HG03159 (cell line): ENCODE measurements around the gene SFRP2.

Source experiments
- ATAC-seq: cut with Tn5 transposase; IDR thresholded peaks from one replicate; pipeline ENCODE4 v1.9.1; 2021; ENCODE audit warnings: mild to moderate bottlenecking, moderate library complexity; ENCODE audit not compliant: unreplicated experiment

The SFRP2 gene

GRCh38 chr4:153788413-153789276, at the start of gene SFRP2:
Gene SFRP2, minus strand, starts transcription at chr4:153789083. Its CDS starts 248 bp downstream, at chr4:153788835.
- ATAC-seq = no peak

DNA sequence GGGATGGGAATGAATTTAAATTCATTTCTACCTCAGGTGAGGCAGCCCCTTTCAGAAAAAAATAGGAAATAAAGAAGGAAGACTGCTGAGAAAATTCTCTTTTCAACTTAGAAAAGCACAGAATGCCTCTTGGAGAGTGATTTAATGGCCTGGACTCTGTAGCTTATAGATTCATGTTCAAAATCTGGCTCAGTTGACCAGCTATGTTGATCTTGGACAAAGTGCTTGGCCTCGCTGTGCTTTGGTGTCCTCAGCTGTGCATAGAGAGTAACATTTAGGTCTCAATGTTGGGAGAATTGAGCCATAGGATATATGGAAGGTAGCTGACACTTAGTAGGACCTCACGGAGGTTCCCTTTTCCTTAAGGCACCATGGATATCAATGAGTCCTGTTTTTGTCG, 49.7 kb upstream of the SFRP2 start:
- no peak for ATAC-seq

DNA sequence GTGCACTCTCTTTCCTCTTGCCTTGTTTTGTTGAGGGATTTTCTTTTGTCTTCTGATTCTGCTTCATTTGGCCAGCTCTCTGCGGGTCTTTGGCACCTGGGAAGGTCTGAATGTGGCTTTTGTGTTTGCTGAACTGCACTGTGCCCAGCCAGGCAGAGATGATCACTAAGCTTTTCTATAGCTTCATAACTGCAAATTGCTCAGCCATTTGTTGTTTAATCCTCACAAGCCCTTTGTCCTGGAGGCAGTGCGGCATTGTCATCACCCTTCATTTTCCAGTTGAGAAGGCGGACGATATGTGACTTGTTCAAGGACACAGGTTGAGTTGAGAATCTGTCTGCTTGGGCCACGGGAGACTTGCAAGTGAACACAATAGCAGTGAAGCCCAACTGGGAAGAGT, 46.0 kb upstream of the SFRP2 start:
- ATAC-seq = no peak

- no peak for ATAC-seq
These were observed 43.9 kb upstream of the SFRP2 start for GRCh38 chr4:153832720-153833287.

GRCh38 chr4:153832054-153832453, 43.2 kb upstream of the SFRP2 start:
- ATAC-seq = no peak

DNA sequence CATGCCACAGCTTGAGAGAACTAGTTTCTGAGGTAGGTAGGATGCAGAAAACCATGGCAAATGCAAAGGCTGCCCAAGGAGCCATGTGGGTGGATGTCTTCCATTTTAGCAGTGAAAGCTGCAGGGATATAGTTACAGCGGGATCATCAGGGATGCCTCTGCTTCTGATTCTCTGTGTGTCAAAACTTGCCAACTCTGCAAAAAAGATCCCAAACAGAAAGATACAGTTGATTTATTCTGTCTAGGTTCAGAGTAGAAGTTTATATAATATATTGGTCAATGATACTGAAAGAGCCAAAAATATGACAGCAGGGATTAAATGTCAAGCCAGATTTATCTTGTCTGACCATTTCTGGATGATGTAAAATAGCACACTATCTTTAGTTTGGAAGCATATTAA, 42.4 kb upstream of the SFRP2 start:
- ATAC-seq = no peak

DNA sequence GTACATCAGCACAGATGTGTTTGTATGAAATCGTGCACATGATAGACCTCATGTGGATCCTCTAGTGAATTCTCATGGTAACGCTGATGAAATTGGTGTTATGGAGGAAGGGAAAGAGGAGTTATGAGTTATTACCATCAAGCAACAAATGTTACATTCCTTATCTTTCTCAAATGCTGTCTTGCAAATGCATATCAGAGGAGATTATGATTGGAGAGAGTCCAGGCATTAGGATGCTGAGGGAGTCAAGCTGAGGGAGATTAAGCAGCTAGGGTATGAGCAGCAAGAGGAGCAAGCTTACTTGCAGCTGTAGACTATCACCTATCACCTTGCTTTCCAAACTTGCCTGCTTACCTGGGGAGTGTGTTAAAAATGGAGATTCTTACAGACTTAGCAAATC, 36.8 kb upstream of the SFRP2 start:
- ATAC-seq = no peak

DNA sequence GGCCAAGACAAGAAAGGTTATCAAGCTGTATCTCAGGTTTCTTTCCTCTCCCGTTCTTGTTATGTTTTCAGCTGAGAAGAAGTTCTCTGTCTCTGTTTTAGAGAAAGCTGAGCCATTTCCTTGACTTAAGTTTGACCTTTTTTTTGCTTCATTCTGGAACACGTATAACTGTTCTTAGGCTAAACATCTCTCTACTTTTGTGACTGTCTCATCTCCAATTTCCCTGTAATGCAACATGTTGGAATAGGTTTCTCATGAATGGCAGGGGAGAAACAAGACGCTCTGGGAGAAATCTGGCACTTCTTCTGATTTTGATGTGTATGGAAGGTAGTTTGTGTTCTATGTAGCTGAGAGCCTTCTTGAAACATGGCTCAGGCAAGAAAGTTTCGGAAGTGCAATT, 36.2 kb upstream of the SFRP2 start:
- ATAC-seq = no peak

GRCh38 chr4:153824501-153824900, 35.6 kb upstream of the SFRP2 start:
- no peak for ATAC-seq

DNA sequence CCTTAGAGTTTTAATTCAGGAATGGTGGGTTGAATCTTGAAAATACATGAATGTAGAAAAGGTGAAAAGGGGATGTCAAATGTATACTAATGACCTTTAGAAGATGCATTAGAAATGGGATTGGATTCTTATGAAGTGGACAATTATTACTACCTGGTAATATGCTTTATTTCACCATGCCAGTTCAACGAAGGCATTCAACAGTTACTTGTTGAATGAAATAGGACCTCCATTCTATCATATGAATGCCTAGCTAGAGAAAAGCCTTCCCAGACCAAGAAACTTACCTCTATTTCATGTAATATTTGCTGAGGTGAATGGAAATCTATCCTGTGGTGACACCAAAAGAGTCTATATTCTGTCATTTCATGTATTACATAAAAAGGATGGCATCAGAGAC, 34.6 kb upstream of the SFRP2 start:
- ATAC-seq = no peak

DNA sequence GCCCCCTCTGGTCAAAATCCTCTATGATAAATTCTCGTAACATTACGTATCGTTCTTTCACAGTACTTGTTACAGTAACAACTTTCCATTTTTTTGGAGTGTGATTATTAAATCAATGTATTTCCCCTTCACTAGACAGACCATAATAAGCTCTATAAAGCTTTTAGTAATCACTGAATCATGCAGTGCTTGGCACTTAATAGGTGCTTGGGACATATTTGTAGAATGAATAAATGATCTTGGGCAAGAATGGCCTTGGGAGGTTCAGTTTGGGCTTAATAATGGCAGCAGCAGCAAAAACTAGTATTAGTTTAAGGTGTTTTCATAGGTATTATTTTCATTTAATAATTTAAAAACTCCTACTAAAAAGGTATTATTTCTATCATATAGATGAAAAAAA, 33.4 kb upstream of the SFRP2 start:
- no peak for ATAC-seq

DNA sequence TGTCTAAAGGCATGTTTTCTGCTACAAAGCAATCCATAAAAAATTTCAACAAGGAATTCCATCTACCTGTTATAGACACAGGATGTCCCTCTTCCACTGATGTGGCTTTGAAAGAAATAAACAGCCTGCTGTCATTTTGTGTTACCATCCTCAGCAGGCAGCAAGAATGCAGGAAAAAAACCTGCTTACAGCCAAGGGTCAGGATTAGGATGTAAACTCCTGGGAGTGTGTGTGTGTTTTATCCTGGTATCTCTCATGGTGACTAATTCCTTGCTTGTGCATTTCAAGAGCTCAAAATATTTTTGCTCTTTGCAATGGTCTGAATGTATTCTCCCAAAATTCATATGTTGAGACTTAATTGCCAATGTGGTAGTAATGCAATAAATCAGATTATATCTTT, 28.6 kb upstream of the SFRP2 start:
- no peak for ATAC-seq

- ATAC-seq = no peak
These were observed 27.7 kb upstream of the SFRP2 start for GRCh38 chr4:153816542-153816941.

GRCh38 chr4:153814789-153815188, 25.9 kb upstream of the SFRP2 start:
- ATAC-seq = no peak

DNA sequence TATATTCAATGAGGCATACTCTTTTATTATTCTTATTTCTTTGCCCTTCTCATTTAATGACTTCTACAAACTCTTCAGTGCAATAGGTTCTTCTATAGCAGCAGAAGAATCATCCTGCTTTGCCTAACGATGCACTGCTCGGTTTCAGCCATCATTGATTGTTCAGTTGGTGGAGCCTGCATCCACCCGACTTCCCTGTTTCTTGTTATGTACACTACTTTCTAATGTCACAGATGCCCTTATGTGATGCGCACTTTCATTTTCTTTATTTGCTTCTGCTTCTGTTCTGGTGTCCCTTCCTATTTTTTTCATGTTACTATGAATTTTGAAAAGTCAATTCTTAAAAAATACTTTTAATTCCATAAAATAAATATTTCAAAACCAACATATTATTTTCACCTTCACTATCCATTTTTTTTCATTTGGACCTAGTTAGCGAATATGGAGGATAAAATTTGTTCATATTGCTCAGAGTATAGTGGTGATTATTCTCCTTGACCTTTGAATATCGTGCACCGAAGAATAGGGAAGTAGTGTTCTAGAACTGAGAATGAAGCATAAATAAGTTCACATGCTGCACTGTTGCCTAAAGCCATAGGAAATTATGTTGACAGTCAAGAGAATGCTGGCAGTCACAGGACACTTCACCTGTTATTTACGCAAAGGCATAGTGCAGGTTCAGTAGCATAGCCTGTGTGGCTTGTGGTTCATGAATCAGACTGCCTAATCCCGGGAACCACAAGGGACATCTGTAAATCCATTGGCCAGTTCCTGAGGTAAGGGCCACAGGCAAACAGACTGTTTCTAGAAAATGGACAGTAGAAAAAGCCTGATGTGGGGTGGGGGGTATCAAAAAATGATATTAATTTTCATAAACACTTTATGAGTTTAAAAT, 21.3 kb upstream of the SFRP2 start:
- no peak for ATAC-seq

- ATAC-seq = no peak
These were observed 20.4 kb upstream of the SFRP2 start for GRCh38 chr4:153809307-153809706.

DNA sequence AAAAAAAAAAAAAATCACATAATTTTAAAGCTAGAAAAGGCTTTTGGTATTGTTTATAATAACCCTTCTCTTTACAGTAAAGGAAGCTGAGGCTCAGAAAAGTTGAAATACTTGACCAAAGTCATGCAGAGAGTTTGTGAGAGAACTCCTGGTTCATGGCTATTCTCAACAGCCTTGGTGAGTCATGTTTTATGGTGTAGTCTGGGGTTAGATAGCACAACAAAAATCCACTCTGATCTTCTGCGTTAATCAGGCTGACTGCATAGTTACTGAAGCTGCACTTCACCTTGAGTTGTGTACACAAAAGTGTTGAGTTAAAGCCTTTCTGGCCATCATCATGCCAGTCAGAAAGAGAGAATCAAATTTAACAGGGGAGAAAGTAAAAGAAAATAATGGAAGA, 19.3 kb upstream of the SFRP2 start:
- ATAC-seq = no peak

DNA sequence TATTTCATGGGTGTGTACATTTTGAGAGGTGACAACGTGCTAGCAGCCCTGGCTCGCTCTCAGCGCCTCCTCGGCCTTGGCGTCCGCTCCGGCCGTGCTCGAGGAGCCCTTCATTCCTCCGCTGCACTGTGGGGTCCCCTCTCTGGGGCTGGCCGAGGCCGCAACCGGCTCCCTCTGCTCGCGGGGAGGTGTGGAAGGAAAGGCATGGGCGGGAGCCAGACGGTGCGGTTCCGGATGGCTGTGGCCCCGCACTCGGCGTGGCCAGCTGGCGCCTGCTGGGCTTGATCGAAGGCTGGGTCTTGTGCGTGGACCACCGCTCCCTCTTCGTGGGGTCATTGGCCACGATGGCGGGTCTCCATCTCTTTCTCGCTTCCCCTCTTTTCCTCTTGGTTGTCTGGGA, 17.2 kb upstream of the SFRP2 start:
- ATAC-seq = no peak

DNA sequence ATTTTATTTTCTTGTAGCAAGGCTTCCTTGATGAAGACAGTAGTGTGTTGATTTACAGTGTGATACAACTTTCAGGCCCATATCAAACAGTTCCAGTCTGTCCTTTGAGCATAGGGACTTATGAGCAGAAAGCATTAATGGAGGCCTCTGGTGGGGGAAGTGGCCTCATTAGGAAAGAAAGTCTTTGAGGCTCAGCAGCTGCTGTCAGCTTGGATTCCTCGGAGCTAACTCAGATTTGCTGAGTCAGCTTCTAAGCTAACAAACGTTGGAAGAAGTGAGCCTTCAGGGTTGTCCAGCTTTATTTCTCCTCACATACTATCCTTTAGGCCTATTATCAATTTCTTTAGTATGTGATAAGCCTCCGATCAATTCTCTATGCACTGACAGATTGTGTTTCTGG, 15.8 kb upstream of the SFRP2 start:
- no peak for ATAC-seq

GRCh38 chr4:153799694-153800074, 10.8 kb upstream of the SFRP2 start:
- ATAC-seq = no peak

DNA sequence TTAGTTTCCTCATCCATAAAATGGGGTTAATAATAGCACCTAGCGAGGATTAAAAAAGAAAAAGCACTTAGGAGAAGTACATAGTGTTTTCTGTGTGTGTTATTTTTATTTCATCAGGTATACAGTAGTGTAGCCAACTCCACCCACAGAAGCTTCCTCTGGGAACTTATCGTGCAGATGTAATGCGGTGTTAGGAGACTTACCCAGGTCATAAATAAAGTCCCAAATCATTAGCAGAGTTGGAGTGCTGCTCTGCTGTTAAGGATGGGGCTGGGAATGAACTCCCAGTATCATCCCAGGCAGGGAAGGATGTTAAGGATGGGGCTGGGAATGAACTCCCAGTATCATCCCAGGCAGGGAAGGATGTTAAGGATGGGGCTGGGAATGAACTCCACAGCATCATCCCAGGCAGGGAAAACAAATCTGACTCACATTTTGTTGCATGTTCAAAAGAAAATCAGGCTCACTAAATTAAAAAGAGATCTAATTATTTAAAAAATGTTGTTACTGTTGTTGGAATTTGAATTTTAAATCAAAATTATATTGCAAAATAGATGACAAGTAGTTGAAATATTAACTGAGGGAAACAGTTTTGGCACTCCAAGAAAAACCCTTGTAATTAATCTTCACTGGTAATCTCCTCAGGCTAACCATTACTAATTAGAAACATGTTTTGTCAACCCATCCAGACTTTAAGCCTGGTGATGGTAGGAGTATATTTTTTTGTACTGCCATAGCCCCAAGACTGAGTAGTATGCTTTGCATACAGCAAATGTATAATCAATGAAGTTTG, 10.2 kb upstream of the SFRP2 start:
- ATAC-seq = no peak
